Astrocyte (in vitro differentiated cells and primary cell): ENCODE data around the gene AEBP2. TPM values are rescaled to one million over a fixed set of nuclear protein-coding genes. Genes with fewer than 3 reads are reported as not detected.

Experiments used
- DNase-seq: peaks from one replicate; pipeline ENCODE4 v3.0.0-alpha.2; 2010; ENCODE audit warnings: low read depth
- FAIRE-seq: peaks from 2 replicates; lab custom pipeline; 2011; peaks lifted over from hg19 to GRCh38; lab: Jason Lieb, UNC
- H2AFZ ChIP-seq: 2 replicates; pipeline ENCODE4 v1.6.0; 2012; ENCODE audit warnings: low read depth, low read length, inconsistent platforms
- H3K27ac ChIP-seq: 2 replicates; pipeline ENCODE4 v1.5.1; 2011; ENCODE audit warnings: low read depth, low read length, inconsistent platforms
- H3K27me3 ChIP-seq: 2 replicates; pipeline ENCODE4 v1.6.0; 2011; ENCODE audit warnings: low read length, inconsistent platforms; ENCODE audit not compliant: insufficient read depth
- H3K36me3 ChIP-seq: 2 replicates; pipeline ENCODE4 v1.5.1; 2011; ENCODE audit warnings: low read length, inconsistent platforms; ENCODE audit not compliant: insufficient read depth
- H3K4me1 ChIP-seq: 2 replicates; pipeline ENCODE4 v1.5.1; 2011; ENCODE audit warnings: low read length, inconsistent platforms; ENCODE audit not compliant: insufficient read depth
- H3K4me2 ChIP-seq: 2 replicates; pipeline ENCODE4 v1.6.0; 2012; ENCODE audit warnings: low read length, inconsistent platforms
- H3K4me3 ChIP-seq: 2 replicates; pipeline ENCODE4 v1.5.1; 2011; ENCODE audit warnings: low read depth, mild to moderate bottlenecking, low read length, inconsistent platforms; ENCODE audit not compliant: insufficient read depth
- H3K79me2 ChIP-seq: 2 replicates; pipeline ENCODE4 v1.6.0; 2012; ENCODE audit warnings: mild to moderate bottlenecking, low read length, inconsistent platforms; ENCODE audit not compliant: insufficient read depth
- H3K9ac ChIP-seq: 2 replicates; pipeline ENCODE4 v1.6.0; 2012; ENCODE audit warnings: mild to moderate bottlenecking, low read length, inconsistent platforms
- H3K9me3 ChIP-seq: 2 replicates; pipeline ENCODE4 v1.5.1; 2012; ENCODE audit warnings: low read depth, mild to moderate bottlenecking, low read length, inconsistent platforms; ENCODE audit not compliant: insufficient read depth
- H4K20me1 ChIP-seq: 2 replicates; pipeline ENCODE4 v1.6.0; 2012; ENCODE audit warnings: low read length, inconsistent platforms; ENCODE audit not compliant: insufficient read depth
- H3K27ac Mint-ChIP-seq: one replicate; pipeline ENCODE4 v1.8.0; 2021; ENCODE audit warnings: mild to moderate bottlenecking, mixed read lengths; ENCODE audit not compliant: unreplicated experiment
- H3K27me3 Mint-ChIP-seq: one replicate; pipeline ENCODE4 v1.8.0; 2021; ENCODE audit warnings: low read depth, mixed read lengths; ENCODE audit not compliant: unreplicated experiment
- H3K36me3 Mint-ChIP-seq: one replicate; pipeline ENCODE4 v1.8.0; 2021; ENCODE audit warnings: low read depth, mixed read lengths; ENCODE audit not compliant: unreplicated experiment
- H3K4me1 Mint-ChIP-seq: one replicate; pipeline ENCODE4 v1.8.0; 2021; ENCODE audit warnings: low read depth, mixed read lengths; ENCODE audit not compliant: unreplicated experiment
- H3K4me3 Mint-ChIP-seq: one replicate; pipeline ENCODE4 v1.8.0; 2021; ENCODE audit warnings: mild to moderate bottlenecking, moderate library complexity, mixed read lengths; ENCODE audit not compliant: unreplicated experiment
- H3K9me3 Mint-ChIP-seq: one replicate; pipeline ENCODE4 v1.8.0; 2021; ENCODE audit warnings: mild to moderate bottlenecking, mixed read lengths; ENCODE audit not compliant: unreplicated experiment
- CTCF ChIP-seq: IDR thresholded peaks from 2 replicates; pipeline ENCODE4 v1.5.1; 2011; ENCODE audit warnings: low read depth, mild to moderate bottlenecking, inconsistent platforms, low read length, moderate library complexity; ENCODE audit not compliant: insufficient read depth
- EZH2 ChIP-seq: IDR thresholded peaks from 2 replicates; pipeline ENCODE4 v1.6.1; 2012; ENCODE audit warnings: mild to moderate bottlenecking, low read length, inconsistent platforms; ENCODE audit not compliant: insufficient read depth
- total RNA-seq: library from RNA; stranded (reverse); gene quantifications from 2 replicates; pipeline ENCODE4 v1.2.1, GENCODE V29; 2021

AEBP2 gene
- total RNA-seq, 1 donor from 2014 or later, result 39.8 TPM

GRCh38 chr12:19449814-19450213 is 10.5 kb downstream of the AEBP2 start:
- peaks cover 9% of the 10 kb centered on the region for H3K36me3 Mint-ChIP-seq
- no peak overlapping the region for H3K4me3 Mint-ChIP-seq
- Histone ChIP-seq H3K27me3 (no peaks in the 10 kb centered on the region), H3K27ac (no peak overlapping the region), H3K36me3 (no peaks in the 10 kb centered on the region), H3K9me3 (no peaks in the 10 kb centered on the region), H4K20me1 (peaks cover 89% of the 10 kb centered on the region), H3K4me3 (no peak overlapping the region), H2AFZ (no peak overlapping the region), H3K9ac (no peak overlapping the region), H3K4me2 (no peak overlapping the region), H3K79me2 (peaks cover 98% of the 10 kb centered on the region), H3K4me1 (no peaks in the 10 kb centered on the region)
- no peak overlapping the region for H3K27ac Mint-ChIP-seq
- no peaks in the 10 kb centered on the region for H3K27me3 Mint-ChIP-seq
- TF ChIP-seq CTCF, result no peak
- no peak for TF ChIP-seq EZH2
- FAIRE-seq, result no peak
- DNase-seq, result no peak
- H3K4me1 Mint-ChIP-seq, result peaks cover 13% of the 10 kb centered on the region
- H3K9me3 Mint-ChIP-seq, result no peaks in the 10 kb centered on the region

GRCh38 chr12:19450362-19450761 is 11.1 kb downstream of the AEBP2 start:
- no peaks in the 10 kb centered on the region for H3K27me3 Mint-ChIP-seq
- H3K9me3 Mint-ChIP-seq, result no peaks in the 10 kb centered on the region
- Histone ChIP-seq H3K36me3 (no peaks in the 10 kb centered on the region), H3K4me3 (no peak overlapping the region), H3K4me1 (no peaks in the 10 kb centered on the region), H3K9me3 (no peaks in the 10 kb centered on the region), H4K20me1 (peaks cover 89% of the 10 kb centered on the region), H3K27me3 (no peaks in the 10 kb centered on the region), H3K4me2 (no peak overlapping the region), H3K27ac (no peak overlapping the region), H3K79me2 (peaks cover 98% of the 10 kb centered on the region), H3K9ac (no peak overlapping the region), H2AFZ (no peak overlapping the region)
- no peak for TF ChIP-seq CTCF
- no peak for TF ChIP-seq EZH2
- H3K27ac Mint-ChIP-seq, result no peak overlapping the region
- DNase-seq (no peak), FAIRE-seq (no peak)
- peaks cover 9% of the 10 kb centered on the region for H3K36me3 Mint-ChIP-seq
- no peak overlapping the region for H3K4me3 Mint-ChIP-seq
- H3K4me1 Mint-ChIP-seq, result peaks cover 13% of the 10 kb centered on the region

GRCh38 chr12:19451196-19451595 is 11.9 kb downstream of the AEBP2 start:
- Mint-ChIP-seq H3K27me3 (no peaks in the 10 kb centered on the region), H3K9me3 (no peaks in the 10 kb centered on the region), H3K27ac (peak overlapping the region; percentile 73), H3K4me1 (peaks cover 13% of the 10 kb centered on the region), H3K36me3 (peaks cover 10% of the 10 kb centered on the region), H3K4me3 (no peak overlapping the region)
- Histone ChIP-seq H3K27me3 (no peaks in the 10 kb centered on the region), H4K20me1 (peaks cover 87% of the 10 kb centered on the region), H3K9ac (no peak overlapping the region), H3K9me3 (no peaks in the 10 kb centered on the region), H3K79me2 (peaks cover 98% of the 10 kb centered on the region), H3K4me2 (no peak overlapping the region), H3K36me3 (no peaks in the 10 kb centered on the region), H3K27ac (no peak overlapping the region), H3K4me3 (no peak overlapping the region), H2AFZ (no peak overlapping the region), H3K4me1 (no peaks in the 10 kb centered on the region)
- DNase-seq (no peak), FAIRE-seq (no peak)
- TF ChIP-seq CTCF, result no peak
- no peak for TF ChIP-seq EZH2
